Activated CD8-positive, alpha-beta memory T cell treated with anti-CD3 and anti-CD28 coated beads, Interleukin-2, amount 50 U/mL, for 24 hours (primary cell): ENCODE measurements around the gene HTT-AS.
"Not testable (repeated sequence)": the region's sequence is repeated elsewhere in the genome, so short reads cannot be mapped to it uniquely, and the experiment has no call there.

Experiments
- DNase-seq: peaks from one replicate; pipeline ENCODE4 v3.0.0-alpha.2; 2020; ENCODE audit errors: extremely low read depth

Gene HTT-AS

DNA sequence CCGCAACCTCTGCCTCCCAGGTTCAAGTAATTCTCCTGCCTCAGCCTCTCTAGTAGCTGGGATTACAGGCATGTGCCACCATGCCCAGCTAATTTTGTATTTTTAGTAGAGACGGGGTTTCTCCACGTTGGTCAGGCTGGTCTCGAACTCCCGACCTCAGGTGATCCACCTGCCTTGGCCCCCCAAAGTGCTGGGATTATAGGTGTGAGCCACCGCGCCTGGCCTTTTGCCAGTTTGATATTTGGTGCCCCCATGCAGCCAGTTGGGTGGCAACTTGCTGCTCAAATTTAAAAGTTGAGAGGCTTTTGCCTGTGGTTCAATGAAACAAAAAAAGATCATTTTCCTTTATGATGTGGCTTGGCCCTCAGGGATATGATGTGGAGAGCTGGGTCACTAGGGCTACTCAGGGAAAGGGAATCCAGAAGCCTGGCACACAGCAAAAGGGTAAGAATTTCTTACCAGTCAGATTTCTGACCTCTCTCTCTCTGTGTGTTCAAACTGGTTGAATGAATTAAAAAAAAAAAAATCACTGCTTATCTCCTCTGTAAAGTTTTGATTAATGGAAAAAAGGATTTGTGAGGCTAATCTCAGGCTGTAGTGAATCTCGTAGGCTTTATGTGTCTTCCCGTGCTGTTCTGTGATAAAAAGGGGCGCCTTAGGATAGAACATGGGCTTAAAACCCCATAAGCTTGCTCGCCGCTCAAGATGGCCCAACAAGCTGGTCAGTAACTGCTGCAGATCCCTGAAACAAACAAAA lies 23.0 kb downstream of the HTT-AS start:
- not testable (repeated sequence) for DNase-seq

DNA sequence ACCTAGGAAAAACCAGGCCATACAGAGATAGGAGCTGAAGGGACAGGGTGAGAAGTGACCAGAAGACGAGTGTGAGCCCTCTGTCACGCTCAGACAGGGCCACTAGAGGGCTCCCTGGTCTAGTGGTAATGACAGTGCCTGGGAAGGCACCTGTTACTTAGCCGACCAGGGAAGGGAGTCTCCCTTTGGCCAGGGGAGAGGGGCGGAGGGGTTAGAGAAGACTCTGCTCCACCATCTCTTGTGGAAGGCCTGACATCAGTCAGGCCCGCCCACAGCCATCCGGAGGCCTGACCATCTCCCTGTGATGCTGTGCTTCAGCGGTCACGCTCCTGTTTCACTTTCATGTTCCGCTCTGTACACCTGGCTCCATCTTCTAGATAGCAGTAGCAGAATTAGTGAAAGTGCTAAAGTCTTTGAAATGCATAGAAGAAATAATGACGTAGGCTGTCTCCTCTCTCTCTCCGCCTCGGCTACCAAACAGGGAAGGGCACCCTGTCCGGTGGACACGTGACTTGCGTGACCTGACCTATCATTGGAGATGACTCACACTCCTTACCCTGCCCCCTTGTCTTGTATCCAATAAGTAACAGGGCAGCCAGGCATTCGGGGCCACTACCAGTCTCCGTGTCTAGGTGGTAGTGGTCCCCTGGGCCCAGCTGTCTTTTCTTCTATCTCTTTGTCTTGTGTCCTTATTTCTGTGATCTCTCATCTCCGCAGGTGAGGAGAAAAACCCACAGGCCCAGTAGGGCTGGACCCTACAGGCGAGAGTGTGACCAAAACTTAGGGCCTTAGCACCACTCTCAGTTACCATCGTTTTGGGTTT lies 26.7 kb downstream of the HTT-AS start:
- peak; percentile 27 for DNase-seq

DNA sequence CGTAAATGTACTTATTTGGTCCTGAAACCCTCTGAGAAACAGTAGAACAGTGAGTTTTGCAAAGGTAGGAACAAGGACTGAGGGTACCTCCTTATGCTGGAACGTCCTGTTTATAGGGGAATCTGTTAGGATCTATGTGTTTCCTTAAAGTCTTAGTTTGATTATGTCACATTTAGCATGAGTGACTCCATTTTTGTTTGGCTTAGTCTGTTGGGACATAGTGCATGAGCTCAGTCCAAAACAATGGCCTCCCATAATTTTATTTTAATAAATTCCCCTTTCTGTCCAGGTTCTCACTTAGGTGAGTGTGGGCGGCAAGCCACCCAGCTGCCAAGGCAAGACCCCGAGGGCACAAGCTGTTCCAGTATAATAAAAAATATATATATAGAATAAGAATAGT lies 27.7 kb downstream of the HTT-AS start:
- no peak for DNase-seq

DNA sequence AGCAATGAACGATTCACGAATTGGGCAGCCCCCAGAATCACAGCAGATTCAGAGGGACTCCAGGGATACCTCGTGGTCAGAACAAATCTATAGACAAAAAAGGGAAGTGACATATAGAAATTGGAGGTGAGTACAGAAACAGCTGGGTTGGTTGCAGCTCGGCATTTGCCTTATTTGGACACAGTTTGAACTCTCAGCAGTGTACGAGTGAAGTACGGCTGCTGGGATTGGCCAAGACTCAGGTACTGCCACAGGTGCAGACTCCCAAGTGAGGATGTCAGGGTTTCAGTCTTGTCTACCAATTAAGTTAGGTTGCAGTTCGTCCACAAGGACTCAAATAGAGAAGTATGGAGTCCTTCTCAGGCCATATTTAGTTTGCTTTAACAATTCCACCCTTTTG lies 28.2 kb downstream of the HTT-AS start:
- no peak for DNase-seq

DNA sequence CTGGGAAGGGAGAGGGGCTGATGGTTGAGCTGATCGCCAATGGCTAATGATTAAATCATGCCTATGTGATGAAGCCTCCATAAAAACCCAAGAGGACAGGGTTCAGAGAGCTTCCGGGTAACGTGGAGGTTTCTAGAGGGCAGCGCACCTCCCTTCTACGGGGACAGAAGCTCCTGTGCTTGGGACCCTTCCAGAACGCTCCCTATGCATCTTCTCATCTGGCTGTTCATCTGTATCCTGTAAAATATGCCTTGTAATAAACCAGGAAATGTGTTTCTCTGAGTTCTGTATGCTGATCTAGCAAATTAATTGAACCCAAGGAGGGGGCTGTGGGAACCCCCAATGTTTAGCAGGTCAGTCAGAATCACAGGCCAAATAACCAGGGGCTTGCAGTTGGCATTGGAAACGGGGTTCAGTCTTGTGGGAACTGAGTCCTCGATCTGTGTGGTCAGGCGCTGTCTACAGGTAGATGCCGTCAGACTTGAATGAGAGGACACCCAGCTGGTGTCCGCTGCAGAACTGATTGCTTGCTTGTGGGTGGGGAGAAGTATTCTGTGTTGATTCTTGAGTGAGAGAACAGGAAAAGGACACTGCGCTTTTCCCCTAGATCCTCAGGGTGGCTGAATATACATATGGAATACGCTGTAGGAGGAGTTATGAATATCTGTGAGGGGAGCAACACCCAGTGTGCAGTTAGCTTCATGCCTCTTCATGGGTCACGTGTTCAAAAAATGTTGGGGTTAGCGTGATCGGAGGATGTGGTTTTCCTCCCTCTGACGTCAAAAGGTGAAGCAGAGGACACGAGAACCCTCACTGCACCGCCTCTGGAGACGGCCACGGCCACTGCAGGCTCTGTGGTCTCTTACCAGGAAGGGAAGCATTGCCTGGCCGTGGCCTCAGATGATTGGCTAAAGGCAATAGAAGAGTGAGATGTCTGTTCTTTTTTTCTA lies 29.2 kb downstream of the HTT-AS start:
- DNase-seq, result peak; percentile 39

DNA sequence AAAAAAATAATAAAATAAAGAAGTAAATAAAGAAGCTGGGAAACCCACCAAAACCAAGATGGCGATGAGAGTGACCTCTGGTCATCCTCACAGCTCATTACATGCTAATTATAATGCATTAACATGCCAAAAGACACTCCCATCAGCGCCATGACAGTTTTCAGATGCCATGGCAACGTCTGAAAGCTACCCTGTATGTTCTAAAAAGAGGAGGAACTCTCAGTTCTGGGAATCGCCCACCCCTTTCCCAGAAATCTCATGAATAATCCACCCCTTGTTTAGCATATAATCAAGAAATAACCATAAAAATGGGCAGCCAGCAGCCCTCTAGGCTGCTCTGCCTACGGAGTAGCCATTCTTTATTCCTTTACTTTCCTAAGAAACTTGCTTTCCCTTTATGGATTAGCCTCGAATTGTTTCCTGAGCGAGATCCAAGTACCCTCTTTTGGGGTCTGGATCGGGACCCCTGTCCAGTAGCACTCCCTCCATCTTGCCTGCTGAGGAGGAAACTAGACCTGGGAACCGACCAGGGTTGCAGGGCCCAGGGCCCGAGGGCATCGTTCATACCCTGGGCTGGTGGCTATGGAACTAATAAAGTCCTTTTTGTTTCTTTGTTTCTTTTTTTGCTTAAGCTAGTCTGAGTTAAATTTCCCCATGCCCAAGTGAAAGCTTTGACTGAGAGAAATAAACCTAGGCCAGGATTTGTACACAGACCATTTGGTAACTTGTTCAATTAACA lies 30.9 kb downstream of the HTT-AS start:
- no peak for DNase-seq

DNA sequence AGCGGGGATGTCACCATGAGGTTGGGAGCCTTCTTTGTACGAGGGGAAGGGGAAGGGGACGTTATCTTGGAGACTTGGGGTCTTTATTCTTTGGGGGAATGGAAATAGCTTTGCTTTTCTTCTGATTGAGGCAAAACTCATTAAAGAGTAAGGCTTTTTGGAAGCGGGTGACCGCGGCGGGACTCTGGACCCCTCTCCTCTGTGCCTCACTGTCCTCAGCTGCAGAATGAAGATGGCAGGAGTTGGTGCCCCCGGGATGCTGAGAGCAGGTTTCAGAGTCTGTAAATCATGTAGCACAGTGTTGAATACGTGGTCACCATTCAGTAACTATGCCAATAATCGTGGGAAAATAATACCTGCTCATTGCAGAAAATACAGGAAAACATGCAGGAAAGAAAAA lies 32.1 kb downstream of the HTT-AS start:
- no peak for DNase-seq

DNA sequence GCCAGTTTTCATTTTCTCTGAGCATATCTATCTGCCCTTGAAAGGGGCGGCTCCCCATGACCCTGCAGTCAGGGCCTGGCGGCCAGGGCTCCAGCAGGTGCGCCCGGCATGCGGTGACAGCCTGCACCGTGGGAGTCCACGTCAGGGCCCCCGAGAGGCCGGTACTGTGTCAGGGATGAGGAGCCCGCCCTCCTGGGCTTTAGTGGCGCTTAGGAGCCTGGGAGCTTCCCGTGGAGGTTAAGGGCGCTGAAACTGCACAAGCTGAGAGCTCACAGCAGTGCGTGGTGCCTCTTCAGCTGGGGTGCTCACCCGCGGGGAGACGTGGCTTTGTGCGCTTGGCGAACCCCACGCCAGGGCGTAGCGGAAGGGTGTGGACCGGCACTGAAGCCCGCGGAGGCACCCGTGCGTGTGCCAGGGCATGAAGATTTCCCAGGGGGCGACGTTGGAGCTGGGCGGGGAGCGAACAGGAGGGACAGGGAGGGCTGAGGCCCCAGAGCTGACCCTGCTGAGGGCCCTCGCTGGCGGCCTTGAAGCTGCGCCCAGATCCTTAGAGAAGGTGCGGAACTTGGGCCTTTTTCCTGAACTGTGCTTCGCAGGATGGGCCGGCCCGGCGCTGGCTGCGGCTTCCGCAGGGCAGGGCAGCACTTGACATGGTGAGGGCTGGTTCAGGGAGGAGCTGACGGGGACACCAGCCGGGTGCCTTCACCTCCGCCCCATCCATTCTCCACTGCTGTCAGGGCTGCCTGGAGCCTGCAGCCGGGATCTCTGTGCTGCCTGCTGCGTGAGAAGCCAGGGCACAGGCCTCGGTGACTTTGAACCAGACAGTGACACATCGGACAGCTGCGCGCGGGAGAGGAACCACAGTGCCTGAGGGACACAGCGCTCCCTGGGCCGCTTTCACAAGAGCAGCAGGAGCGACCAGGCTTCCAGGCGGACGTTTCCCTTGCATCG lies 32.9 kb downstream of the HTT-AS start:
- no peak for DNase-seq

DNA sequence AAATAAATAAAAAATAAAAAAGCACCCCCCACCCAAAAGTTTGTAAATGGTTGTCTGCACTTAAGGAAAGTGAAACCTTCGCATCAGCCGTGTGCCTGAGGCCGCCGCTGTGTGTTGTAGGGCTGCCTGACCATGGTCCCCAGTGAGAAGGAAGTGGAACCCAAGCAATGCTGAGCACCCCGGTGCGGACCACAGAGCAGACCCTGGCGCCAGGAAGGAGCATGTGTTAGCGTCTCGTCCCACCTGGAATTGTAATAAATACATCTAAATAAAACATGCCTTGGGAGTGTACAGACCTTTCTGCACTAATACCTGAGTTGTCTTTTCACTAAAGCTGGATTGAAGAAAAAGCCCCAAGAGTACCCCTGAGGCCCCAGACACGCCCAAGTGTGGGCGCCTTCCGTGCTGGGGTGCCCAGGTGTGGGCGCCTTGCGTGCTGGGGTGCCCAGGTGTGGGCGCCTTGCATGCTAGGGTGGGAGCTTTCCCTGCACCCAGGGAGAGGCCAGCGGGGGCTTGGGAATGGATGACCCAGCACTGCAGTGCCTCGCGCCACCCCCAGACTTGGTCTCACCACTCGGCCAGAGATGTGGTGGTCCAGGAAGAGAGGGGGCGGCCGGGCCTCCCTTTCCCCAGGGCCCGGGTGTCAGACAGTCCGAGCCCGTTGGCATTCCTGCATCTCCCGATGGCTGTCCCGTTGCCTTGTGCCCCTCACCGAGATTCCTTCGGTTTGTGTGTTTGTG lies 33.7 kb downstream of the HTT-AS start:
- no peak for DNase-seq

DNA sequence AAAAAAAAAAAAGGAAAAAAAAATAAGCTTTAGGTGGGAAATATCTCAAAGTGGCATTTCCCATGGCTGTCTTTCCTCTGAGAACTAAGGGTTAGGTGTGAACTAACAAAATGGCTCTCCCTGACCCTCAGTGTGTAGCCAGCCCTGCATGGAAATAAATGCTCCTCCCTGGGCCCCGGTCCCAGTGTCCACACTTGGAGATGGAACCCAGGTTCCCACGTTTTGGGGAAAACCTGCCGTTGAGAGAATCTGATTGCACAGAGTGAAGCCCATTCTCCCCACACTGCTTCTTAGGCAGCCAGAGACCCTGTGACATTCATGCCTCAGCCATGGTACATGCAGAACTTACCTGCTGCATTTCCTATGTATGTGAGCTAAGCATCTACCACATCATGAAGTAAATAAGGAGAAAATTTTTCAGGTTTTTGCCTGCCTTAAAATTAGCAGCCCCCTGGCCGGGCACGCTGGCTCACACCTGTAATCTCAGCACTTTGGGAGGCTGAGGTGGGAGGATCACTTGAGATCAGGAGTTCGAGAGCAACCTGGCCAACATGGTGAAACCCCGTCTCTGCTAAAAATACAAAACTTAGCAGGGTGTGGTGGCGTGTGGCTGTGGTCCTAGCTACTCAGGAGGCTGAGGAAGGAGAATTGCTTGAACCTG lies 34.5 kb downstream of the HTT-AS start:
- no peak for DNase-seq

DNA sequence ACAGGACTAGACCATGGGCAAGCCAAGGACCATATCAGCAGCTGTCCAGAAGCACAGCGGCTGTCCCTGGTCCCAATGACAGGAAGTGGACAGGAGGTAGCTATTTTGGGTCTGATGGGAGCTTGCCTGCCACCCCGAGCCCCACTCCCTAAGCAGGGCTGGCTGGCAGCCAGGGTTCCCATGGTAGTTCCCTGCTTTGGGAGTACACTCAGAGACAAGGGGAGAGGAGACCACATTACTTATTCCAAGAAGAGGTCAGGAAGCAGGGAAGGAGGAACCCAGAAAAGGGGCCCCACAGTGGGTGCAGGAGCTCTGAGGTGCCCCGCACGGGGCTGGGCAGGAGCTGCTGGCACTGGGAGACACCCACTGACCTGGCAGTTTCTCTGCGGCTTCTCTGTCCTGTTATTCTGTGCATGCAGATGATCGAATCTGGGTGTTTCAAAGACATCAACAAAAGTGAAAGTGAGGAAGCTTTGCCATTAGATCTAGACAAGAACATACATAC lies 36.3 kb downstream of the HTT-AS start:
- no peak for DNase-seq

DNA sequence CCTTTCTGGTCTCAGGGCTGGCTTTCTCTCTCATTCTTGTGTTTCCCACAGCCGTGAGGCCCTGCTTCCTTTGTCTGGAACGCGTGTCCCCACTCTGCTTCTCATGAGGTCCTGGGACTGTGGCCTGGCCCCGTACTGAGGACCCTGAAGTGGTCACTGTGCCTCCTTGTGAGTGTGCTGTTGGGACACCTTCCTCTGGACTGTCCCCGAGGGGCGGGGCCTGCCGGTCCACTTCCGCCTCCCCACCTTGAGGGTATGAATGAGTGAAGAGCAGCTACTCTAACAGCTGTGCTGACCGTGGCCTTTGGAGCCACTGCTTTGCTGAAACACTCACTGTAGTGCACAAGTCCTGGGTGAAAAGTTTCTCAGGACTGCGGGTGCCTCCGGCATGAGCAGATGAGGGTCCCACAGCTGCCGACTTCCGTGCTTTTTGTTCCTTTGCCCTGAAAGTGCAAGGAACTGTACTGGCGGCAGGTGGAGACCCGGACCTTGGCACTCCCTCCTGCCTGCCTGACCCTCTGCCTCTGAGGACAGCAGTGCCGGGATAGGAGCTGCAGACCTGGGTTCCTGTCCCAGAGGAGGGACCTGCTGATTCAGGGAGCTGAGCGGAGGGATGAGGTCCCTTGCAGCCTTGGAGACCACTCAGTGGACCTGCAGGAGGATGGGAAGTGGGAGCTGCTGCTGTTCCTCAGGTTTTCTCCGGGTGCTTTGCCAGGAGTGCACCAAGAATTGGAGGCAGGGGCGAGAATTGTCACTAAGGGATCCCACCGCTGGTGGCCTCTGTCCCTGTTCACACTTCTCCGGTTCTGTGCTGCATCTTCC lies 38.0 kb downstream of the HTT-AS start:
- DNase-seq, result no peak

DNA sequence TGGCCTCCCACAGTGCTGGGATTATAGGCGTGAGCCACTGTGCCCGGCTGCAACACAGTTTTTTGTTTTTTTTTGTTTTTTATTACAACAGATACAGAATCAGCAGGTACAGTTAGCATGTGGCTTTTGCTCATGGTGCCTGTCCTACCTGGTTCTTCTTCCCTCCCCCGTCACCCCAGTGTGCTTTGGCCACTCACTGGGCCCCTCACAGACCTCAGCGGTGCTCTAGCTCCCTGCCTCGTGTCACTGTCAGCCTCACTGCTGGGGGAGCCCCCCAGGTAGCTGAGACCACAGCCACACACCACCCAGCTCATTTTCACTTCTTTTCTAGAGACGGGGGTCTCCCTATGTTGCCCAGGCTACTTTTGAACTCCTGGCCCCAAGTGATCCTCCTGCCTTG lies 38.7 kb downstream of the HTT-AS start:
- no peak for DNase-seq

DNA sequence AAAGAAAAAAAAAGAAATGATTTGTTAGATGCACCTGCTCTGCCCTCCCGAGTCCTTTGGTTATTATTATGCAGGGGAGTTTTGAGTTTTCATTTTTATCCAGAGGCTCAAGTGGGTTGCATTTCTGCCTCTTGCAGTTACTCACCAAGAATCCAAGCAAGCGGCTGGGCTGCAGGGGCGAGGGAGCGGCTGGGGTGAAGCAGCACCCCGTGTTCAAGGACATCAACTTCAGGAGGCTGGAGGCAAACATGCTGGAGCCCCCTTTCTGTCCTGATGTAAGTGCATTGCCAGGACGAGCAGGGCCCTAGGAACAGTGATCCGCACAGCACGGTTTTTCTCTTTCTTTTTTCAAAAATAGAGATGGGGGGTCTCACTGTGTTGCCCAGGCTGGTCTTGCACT lies 39.1 kb downstream of the HTT-AS start:
- no peak for DNase-seq

DNA sequence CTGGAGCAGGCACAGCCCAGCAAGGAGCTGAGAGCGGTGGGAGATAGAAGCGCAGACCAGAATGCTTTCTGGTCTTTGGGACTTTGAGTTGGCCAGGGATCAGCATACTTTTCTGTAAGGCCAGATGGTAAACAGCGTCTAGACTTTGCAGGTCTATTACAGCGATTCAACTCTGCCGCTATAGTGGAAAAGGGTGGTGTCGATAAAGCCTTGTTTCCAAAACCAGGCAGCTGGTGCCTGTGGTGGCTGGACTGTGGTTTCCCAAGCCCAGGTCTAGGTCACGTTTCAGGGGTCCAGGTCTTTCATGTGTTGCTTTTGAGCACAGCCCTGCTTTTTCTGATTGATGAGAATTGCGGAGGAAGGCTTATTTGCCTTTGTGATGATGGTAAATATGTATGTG lies 40.1 kb downstream of the HTT-AS start:
- DNase-seq, result no peak

DNA sequence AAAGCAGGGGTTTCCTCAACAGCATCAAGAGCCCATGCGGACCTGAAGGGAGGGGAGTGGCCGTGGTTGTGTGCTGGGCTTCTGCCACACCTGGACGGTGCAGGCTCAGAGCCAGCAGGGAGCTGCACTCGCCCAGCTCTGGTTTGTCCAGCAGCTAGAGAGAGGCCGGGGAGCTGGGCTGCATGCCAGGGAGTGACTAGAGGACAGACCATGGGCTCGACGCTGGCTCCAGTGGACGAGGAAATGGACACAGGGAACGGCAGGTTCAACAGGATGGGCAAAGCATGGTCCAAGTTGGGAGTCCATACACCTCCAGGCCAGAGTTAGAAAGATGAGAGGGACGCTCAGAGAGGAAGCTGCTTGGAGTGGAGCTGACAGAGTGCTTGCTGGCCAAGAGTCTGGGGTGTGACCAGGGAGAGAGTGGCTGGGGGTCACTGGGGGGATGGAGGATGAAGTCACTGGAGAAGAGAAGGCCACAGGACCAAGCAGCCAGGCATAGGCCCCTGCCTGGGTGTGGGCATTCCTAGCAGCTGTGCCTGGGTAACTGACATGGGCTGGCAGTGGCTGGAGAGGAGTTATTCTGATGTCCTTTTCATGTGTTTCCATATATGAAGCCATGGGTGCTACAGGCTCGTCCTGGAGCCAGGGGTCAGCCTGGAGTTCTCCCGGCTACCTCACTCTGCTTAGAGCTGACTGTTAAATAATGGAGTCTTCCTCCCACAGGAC lies 42.8 kb downstream of the HTT-AS start:
- no peak for DNase-seq
